ENCODE measurements around the gene CPZ. TPM values are rescaled to one million over a fixed set of nuclear protein-coding genes. Genes with fewer than 3 reads are reported as not detected.

CPZ gene
- total RNA-seq, 1 experiment from 2014 or later, result 53.7 TPM

GRCh38 chr4:8601556-8601955, 9.0 kb downstream of the CPZ start:
- Histone ChIP-seq H3K4me1 (peaks cover 37% of the 10 kb centered on the region), H3K27ac (no peak overlapping the region; the same call in 1 of the 2 replicates), H3K9me3 (replicated peaks) (no peaks in the 10 kb centered on the region), H3K4me3 (no peak overlapping the region), H3K27me3 (no peaks in the 10 kb centered on the region), H3K36me3 (peaks cover 67% of the 10 kb centered on the region)
- no peak for DNase-seq

GRCh38 chr4:8602686-8603430, 10.3 kb downstream of the CPZ start:
- Histone ChIP-seq H3K4me1 (peaks cover 34% of the 10 kb centered on the region), H3K27ac (no peak overlapping the region), H3K9me3 (replicated peaks) (no peaks in the 10 kb centered on the region), H3K27me3 (no peaks in the 10 kb centered on the region), H3K4me3 (no peak overlapping the region), H3K36me3 (peaks cover 71% of the 10 kb centered on the region)
- DNase-seq, result no peak

DNA sequence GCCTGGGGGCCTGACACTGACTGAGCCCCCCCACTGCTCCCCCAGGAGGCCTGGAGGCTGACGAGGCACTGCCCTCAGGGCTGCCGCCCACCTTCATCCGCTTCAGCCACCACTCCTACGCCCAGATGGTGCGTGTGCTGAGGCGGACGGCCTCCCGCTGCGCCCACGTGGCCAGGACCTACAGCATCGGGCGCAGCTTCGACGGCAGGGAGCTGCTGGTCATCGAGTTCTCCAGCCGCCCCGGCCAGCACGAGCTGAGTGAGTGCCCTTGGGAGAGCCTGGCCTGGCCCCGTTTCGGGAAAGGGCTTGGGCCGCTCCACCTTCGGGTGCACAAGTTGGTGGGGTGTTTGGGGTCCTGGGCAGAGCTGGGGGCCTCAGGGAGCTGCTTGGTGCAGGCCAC, 11.4 kb downstream of the CPZ start:
- no peak for DNase-seq
- Histone ChIP-seq H3K27ac (no peak overlapping the region), H3K36me3 (peaks cover 73% of the 10 kb centered on the region), H3K4me1 (peaks cover 26% of the 10 kb centered on the region), H3K27me3 (no peaks in the 10 kb centered on the region), H3K9me3 (replicated peaks) (no peaks in the 10 kb centered on the region), H3K4me3 (no peak overlapping the region)

- DNase-seq, result no peak
- Histone ChIP-seq H3K4me1 (peaks cover 12% of the 10 kb centered on the region), H3K36me3 (peaks cover 79% of the 10 kb centered on the region), H3K4me3 (no peak overlapping the region), H3K27ac (no peak overlapping the region), H3K27me3 (no peaks in the 10 kb centered on the region), H3K9me3 (replicated peaks) (no peaks in the 10 kb centered on the region)
These were observed 12.7 kb downstream of the CPZ start for GRCh38 chr4:8605289-8605688.

DNA sequence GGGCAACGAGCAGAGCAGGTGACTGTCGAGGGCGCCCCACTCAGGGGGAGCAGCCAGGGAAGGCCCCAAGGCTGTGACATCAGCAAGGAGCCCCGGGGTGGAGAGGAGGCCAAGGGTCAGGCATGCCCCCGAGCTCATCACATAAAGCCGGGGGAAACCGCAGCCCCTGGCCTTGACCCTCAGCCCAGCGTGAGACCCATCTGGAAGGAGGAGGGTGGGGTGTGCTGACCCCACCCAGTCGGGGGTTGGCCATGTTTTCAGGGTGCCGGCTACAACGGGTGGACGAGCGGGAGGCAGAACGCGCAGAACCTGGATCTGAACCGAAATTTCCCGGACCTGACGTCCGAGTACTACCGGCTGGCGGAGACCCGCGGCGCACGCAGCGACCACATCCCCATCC, 13.9 kb downstream of the CPZ start:
- Histone ChIP-seq H3K4me1 (peaks cover 1% of the 10 kb centered on the region; the same call in 1 of the 2 replicates), H3K9me3 (replicated peaks) (no peaks in the 10 kb centered on the region), H3K4me3 (no peak overlapping the region), H3K27ac (no peak overlapping the region), H3K27me3 (no peaks in the 10 kb centered on the region), H3K36me3 (peaks cover 86% of the 10 kb centered on the region)
- DNase-seq, result no peak

DNA sequence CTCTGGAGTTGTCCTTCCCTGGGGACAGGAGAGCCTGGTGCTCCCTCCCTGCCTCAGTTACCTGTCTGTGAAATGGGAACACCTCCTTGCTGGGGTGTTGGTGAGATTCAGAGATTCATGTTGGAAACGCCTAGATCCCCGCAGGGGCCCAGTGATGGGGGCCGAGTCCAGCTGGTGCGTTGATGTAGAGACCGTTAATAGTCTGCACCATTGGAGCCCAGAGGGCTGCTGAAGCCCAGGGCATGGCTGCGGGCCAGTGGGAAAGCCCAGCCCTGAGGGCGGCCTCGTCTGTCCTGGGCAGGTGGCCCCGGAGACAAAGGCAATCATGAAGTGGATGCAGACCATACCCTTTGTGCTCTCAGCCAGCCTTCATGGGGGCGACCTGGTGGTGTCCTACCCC, 14.4 kb downstream of the CPZ start:
- H3K27ac ChIP-seq, result no peak overlapping the region
- H3K27me3 ChIP-seq, result no peaks in the 10 kb centered on the region
- H3K9me3 ChIP-seq (replicated peaks), result no peaks in the 10 kb centered on the region
- no peaks in the 10 kb centered on the region for H3K4me1 ChIP-seq
- no peak overlapping the region for H3K4me3 ChIP-seq
- H3K36me3 ChIP-seq, result peaks cover 85% of the 10 kb centered on the region
- DNase-seq, result no peak

DNA sequence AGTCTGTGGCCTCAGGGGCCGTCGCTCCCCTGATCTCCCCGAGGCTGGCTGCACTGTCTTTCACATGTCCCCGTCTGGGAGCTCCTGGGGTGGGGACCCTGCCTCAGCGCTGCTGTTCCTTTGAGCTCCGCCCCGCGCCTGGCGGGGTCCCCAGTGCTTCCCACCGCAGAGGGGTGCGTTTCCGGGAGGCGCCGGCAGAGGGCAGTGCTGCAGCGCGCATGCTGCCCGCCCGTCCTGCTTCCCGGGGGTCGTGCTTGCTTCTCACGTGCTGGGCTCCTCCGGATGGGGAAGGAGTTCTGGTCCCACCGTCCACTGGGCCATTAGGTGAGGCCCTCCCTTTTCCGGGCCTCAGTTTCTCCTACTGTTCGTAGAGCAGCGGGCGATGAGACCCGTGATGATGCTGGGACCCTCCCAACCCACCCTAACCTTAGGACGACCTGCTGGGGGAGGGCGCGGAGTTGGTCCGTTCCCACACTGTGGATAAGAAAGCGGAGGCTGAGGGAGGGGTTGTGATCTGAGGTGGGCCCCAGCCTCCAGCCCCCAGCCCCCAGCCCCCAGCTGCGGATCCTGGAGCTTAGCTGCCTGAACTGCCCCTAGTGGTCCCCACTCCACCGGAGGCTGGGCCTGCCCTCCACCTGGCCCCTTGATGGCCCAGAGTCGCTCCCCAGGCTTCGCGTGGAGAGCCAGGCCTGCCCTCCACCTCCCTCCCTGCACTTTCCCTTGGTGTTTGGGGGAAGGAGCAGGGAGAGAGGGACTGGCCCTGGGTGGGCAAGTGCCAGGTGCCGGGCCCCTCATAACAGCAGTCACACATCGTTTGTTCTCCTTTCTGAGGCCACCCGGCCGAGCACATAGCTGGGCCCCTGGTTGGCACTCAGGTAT, 15.3 kb downstream of the CPZ start:
- no peak for DNase-seq
- Histone ChIP-seq H3K4me1 (no peaks in the 10 kb centered on the region), H3K9me3 (replicated peaks) (no peaks in the 10 kb centered on the region), H3K4me3 (no peak overlapping the region), H3K27me3 (no peaks in the 10 kb centered on the region), H3K27ac (no peak overlapping the region), H3K36me3 (peaks cover 83% of the 10 kb centered on the region)

GRCh38 chr4:8608714-8609391, 16.3 kb downstream of the CPZ start:
- H3K4me1 ChIP-seq, result no peaks in the 10 kb centered on the region
- no peaks in the 10 kb centered on the region for H3K27me3 ChIP-seq
- no peak overlapping the region for H3K27ac ChIP-seq
- no peak overlapping the region for H3K4me3 ChIP-seq
- DNase-seq, result no peak
- no peaks in the 10 kb centered on the region for H3K9me3 ChIP-seq (replicated peaks)
- H3K36me3 ChIP-seq, result peaks cover 83% of the 10 kb centered on the region

DNA sequence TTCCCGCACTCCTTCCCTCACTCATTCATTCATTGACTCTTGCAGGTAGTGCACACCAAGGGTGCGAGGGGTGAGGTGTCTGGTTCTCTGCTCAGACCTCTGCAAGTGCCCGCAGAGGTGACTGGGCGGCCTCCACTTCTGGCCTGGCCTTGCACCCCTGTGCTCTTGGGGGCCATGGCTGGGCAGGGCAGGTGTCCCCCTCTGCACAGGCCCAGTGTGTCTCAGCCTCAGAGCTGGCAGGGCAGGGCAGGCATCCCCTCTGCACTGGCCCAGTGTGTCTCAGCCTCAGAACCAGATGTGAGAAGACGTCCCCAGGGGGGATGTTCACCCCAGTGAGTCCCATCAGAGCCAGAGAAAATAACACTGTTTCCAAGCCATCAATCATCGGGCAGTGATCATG, 16.8 kb downstream of the CPZ start:
- Histone ChIP-seq H3K27ac (no peak overlapping the region), H3K9me3 (replicated peaks) (no peaks in the 10 kb centered on the region), H3K27me3 (no peaks in the 10 kb centered on the region), H3K36me3 (peaks cover 83% of the 10 kb centered on the region), H3K4me1 (no peaks in the 10 kb centered on the region), H3K4me3 (no peak overlapping the region)
- DNase-seq, result no peak

GRCh38 chr4:8609824-8610350, 17.3 kb downstream of the CPZ start:
- no peak overlapping the region for H3K27ac ChIP-seq
- DNase-seq, result no peak
- no peak overlapping the region for H3K4me3 ChIP-seq
- H3K27me3 ChIP-seq, result no peaks in the 10 kb centered on the region
- no peaks in the 10 kb centered on the region for H3K9me3 ChIP-seq (replicated peaks)
- no peaks in the 10 kb centered on the region for H3K4me1 ChIP-seq
- peaks cover 81% of the 10 kb centered on the region for H3K36me3 ChIP-seq

GRCh38 chr4:8610858-8611616, 18.5 kb downstream of the CPZ start:
- Histone ChIP-seq H3K4me3 (no peak overlapping the region), H3K36me3 (peaks cover 81% of the 10 kb centered on the region), H3K27me3 (no peaks in the 10 kb centered on the region), H3K27ac (no peak overlapping the region), H3K9me3 (replicated peaks) (no peaks in the 10 kb centered on the region), H3K4me1 (no peaks in the 10 kb centered on the region)
- no peak for DNase-seq

DNA sequence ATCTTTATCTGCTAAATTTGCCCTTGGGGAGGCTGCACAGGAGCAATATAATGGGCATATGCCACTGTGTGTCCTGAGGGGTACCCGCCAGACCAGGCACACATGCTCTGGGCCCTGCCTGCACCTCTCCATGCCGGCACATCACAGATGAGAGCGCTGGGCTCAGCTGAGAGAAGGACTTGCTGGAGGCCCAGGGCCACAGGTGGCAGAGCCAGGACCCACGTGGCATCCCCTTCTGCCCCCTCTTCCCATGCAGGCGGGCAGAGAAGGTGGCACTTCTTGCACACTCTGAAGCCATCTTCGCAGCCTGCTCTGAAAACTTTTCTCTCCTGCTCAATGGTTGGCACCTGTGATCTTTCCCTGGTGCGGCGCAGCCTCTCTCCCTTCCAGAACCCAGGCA, 20.1 kb downstream of the CPZ start:
- no peak overlapping the region for H3K4me3 ChIP-seq
- H3K36me3 ChIP-seq, result peaks cover 81% of the 10 kb centered on the region
- no peaks in the 10 kb centered on the region for H3K4me1 ChIP-seq
- H3K9me3 ChIP-seq (replicated peaks), result no peaks in the 10 kb centered on the region
- H3K27ac ChIP-seq, result no peak overlapping the region
- DNase-seq, result no peak
- no peaks in the 10 kb centered on the region for H3K27me3 ChIP-seq

DNA sequence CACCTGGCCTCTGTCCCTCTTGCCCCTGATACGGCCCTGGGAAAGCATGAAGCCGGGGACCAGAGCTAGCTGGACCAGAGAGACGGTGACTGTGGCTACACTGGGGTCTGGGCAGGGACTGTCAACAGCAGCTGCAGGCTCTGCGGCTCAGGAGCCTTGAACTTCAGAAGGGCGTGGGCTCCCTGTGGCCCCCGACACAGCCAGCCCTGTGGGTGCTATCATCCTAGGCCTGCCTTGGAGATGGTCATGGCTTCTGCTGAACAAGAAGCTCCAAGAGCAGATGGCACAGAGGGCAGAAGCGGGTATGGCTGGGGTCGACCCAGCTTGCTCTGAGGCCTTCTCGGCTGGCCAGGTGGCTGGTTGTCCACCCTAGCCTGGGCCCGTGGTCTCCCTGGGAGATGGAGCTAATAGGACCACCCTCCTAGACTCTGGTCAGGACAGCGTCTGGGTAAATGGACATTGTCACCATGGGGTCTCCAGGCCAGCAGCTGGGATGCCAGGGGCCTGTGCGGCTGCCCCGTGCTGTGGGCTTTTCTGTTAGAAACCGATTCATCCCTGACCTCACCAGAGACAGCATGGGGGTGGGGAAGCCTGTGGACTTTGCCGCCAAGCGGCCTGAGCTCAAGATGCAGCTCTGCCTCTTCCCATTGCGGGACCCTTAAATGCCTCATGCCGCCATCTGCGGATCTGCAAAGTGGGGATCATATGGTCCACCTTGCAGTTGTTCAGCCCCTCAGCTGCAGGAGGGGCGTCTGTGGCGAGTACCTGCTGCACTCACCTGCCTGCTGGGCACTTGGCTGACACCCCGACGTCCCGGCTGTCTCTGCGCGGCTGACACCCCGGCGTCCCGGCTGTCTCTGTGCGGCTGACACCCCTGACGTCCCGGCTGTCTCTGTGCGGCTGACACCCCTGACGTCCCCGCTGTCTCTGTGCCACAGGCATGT, 21.1 kb downstream of the CPZ start:
- no peaks in the 10 kb centered on the region for H3K27me3 ChIP-seq
- DNase-seq, result no peak

More for the DNA sequence above, 21.1 kb downstream of the CPZ start:
- Histone ChIP-seq H3K36me3 (peaks cover 84% of the 10 kb centered on the region), H3K4me1 (no peaks in the 10 kb centered on the region), H3K4me3 (no peak overlapping the region), H3K9me3 (replicated peaks) (no peaks in the 10 kb centered on the region), H3K27ac (no peak overlapping the region)
